ENCODE measurements around the gene MORN5. TPM values are rescaled to one million over a fixed set of nuclear protein-coding genes. Genes with fewer than 3 reads are reported as not detected.

Gene MORN5
- total and polyA plus RNA-seq, 2 experiments from 2014 or later: not detected

GRCh38 chr9:122120316-122121071 is 39.2 kb upstream of the MORN5 start:
- Mint-ChIP-seq H3K27ac (no peak overlapping the region), H3K27me3 (ENCODE audit: insufficient read depth, low read depth, poor library complexity) (peaks cover 22% of the 10 kb centered on the region), H3K4me3 (no peak overlapping the region), H3K36me3 (ENCODE audit: low read depth) (no peaks in the 10 kb centered on the region), H3K4me1 (peaks cover 17% of the 10 kb centered on the region), H3K9me3 (no peaks in the 10 kb centered on the region)
- H3K36me3 ChIP-seq (ENCODE audit: insufficient read depth): no peaks in the 10 kb centered on the region
- peaks cover 13% of the 10 kb centered on the region; the same call in 1 of the 2 replicates for H3K4me1 ChIP-seq (ENCODE audit: insufficient read depth)
- H3K79me2 ChIP-seq (replicated peaks; ENCODE audit: insufficient read depth): no peaks in the 10 kb centered on the region
- TF ChIP-seq ETS1 (IDR thresholded peaks at IDR 0.05) (no peak), ZNF462 (CRISPR knock-in tag; IDR thresholded peaks at IDR 0.05) (no peak), STAT1 (IDR thresholded peaks at IDR 0.05; ENCODE audit: unreplicated experiment) (no peak), ZNF114 (CRISPR knock-in tag; IDR thresholded peaks at IDR 0.05) (no peak), ZNF331 (CRISPR knock-in tag; IDR thresholded peaks at IDR 0.05; ENCODE audit: low read depth) (no peak), CTCF (conservative IDR thresholded peaks at IDR 0.05; ENCODE audit: low read depth in 2 of 2) (no peak), EZH2phosphoT487 (IDR thresholded peaks at IDR 0.05; ENCODE audit: unreplicated experiment) (no peak), POLR2AphosphoS5 (IDR thresholded peaks at IDR 0.05; ENCODE audit: low read depth) (no peak), NANOG (IDR thresholded peaks at IDR 0.05; ENCODE audit: borderline replicate concordance) (no peak), REST (IDR thresholded peaks at IDR 0.05; ENCODE audit: unreplicated experiment) (no peak), JUNB (IDR thresholded peaks at IDR 0.05; ENCODE audit: unreplicated experiment) (no peak), CREB1 (CRISPR knock-in tag; IDR thresholded peaks at IDR 0.05; ENCODE audit: low read depth) (no peak), EZH2 (IDR thresholded peaks at IDR 0.05; ENCODE audit: low read depth, unreplicated experiment) (no peak)
- H3F3A ChIP-seq (replicated peaks; ENCODE audit: low read depth): no peaks in the 10 kb centered on the region
- no peak overlapping the region for H3K27ac ChIP-seq (ENCODE audit: low read depth)
- H3K9me2 ChIP-seq (ENCODE audit: insufficient read depth): no peaks in the 10 kb centered on the region
- no peak overlapping the region for H3K4me3 ChIP-seq
- H2AFZ ChIP-seq: no peak overlapping the region
- no peak overlapping the region for H3K4me2 ChIP-seq
- no peak for DNase-seq (ENCODE audit: low spot score)
- H4K20me1 ChIP-seq (replicated peaks; ENCODE audit: insufficient read depth): no peaks in the 10 kb centered on the region
- ATAC-seq: no peak
- peaks cover 4% of the 10 kb centered on the region for H3K27me3 ChIP-seq (ENCODE audit: insufficient read depth)
